IPS-20b (cell line): Measurements from ENCODE around the gene C1QTNF8.
"Not testable (repeated sequence)": the region's sequence is repeated elsewhere in the genome, so short reads cannot be mapped to it uniquely, and the experiment has no call there.

Experiments used
- H3K27ac ChIP-seq: one replicate; pipeline ENCODE4 v1.5.1; 2013; ENCODE audit warnings: low read length
- H3K27me3 ChIP-seq: 2 replicates; pipeline ENCODE4 v1.6.1; 2013; ENCODE audit warnings: mild to moderate bottlenecking, low read length, inconsistent platforms; ENCODE audit not compliant: insufficient read depth
- H3K36me3 ChIP-seq: 2 replicates; pipeline ENCODE4 v1.6.1; 2013; ENCODE audit warnings: low read depth, mild to moderate bottlenecking, inconsistent platforms, low read length, moderate library complexity; ENCODE audit not compliant: insufficient read depth
- H3K4me1 ChIP-seq: 2 replicates; pipeline ENCODE4 v1.6.1; 2013; ENCODE audit warnings: mild to moderate bottlenecking, control low read depth, inconsistent platforms, low read length, moderate library complexity; ENCODE audit not compliant: insufficient read depth
- H3K4me3 ChIP-seq: 2 replicates; pipeline ENCODE4 v1.5.1; 2013; ENCODE audit warnings: mild to moderate bottlenecking, low read length, inconsistent platforms
- H3K9ac ChIP-seq: 2 replicates; pipeline ENCODE4 v1.6.1; 2013; ENCODE audit warnings: low read depth, mild to moderate bottlenecking, inconsistent platforms, low read length, moderate library complexity
- H3K9me3 ChIP-seq: 2 replicates; pipeline ENCODE4 v1.6.1; 2013; ENCODE audit warnings: mild to moderate bottlenecking, low read depth, low read length, inconsistent platforms; ENCODE audit not compliant: insufficient read depth

Gene C1QTNF8

GRCh38 chr16:1095450-1096168 lies 435 bp downstream of the C1QTNF8 start:
- Histone ChIP-seq H3K9me3 (no peaks in the 10 kb centered on the region; the same call in 1 of the 2 replicates), H3K27me3 (no peaks in the 10 kb centered on the region), H3K4me1 (no peaks in the 10 kb centered on the region), H3K27ac (no peak overlapping the region), H3K9ac (no peak overlapping the region), H3K36me3 (no peaks in the 10 kb centered on the region), H3K4me3 (no peak overlapping the region)

GRCh38 chr16:1094601-1095449 lies 1.2 kb downstream of the C1QTNF8 start:
- Histone ChIP-seq H3K9me3 (no peaks in the 10 kb centered on the region; the same call in 1 of the 2 replicates), H3K36me3 (no peaks in the 10 kb centered on the region), H3K4me1 (no peaks in the 10 kb centered on the region), H3K4me3 (no peak overlapping the region), H3K27me3 (no peaks in the 10 kb centered on the region), H3K27ac (no peak overlapping the region), H3K9ac (no peak overlapping the region)

DNA sequence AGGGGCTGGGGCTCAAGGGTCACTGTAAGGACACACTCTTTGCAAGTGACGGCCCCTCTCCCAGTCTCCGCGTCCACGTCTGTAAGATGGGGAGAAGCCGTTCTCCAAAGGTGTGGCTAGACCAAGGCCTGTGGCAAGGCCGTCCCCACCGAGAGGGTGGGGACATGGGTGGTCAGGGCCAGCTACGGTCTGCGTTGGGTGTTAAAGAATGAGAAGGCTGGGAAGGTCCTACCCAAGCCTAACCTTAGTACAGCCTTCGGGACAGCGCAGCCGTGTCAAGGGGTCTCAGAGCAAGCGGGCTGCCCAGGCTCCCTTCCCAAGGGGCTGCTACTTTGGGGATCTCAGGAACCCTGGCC lies 1.9 kb downstream of the C1QTNF8 start:
- H3K27ac ChIP-seq: no peak overlapping the region

DNA sequence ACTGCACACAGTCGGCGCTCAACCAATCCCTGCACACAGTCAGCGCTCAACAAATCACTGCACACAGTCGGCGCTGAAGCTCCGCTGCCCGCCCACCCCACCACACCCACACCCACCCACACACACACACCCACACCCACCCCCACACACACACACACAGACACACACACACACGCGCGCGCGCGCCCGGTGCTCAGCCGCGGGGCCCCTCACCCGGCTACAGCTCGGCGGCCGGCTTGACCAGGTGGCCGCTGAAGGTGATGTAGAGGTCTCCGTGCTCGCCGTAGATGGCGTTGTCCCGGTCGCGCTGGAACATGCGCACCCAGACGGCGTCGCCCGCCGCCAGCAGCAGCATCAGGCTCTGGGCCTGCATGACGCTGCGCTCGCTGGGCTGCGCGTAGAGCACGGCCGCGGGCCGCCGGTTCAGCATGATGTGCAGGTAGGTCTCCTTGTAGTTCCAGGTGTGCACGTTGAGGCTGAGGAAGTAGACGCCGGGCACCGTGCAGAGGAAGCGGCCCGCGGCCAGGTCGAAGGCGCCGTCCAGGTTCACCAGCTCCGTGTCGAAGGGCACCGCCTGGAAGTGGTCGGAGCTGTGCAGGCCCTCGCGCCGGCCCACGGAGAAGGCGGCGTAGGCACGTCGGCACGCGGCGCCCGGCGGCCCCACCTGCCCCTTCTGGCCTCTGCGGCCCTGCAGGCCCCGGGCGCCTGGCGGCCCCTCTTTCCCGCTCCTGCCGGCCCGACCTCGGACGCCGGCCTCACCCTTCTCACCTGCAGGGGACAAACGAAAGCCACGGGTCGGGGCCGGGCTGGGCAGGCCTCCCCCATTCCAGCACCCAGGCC lies 2.5 kb downstream of the C1QTNF8 start:
- H3K27me3 ChIP-seq: no peaks in the 10 kb centered on the region
- H3K9me3 ChIP-seq: no peaks in the 10 kb centered on the region; the same call in 1 of the 2 replicates
- H3K27ac ChIP-seq: no peak overlapping the region
- H3K4me1 ChIP-seq: no peaks in the 10 kb centered on the region
- no peaks in the 10 kb centered on the region for H3K36me3 ChIP-seq
- no peak overlapping the region for H3K9ac ChIP-seq
- no peak overlapping the region for H3K4me3 ChIP-seq

More for the DNA sequence above, 1.9 kb downstream of the C1QTNF8 start:
- Histone ChIP-seq H3K4me1 (no peaks in the 10 kb centered on the region), H3K36me3 (no peaks in the 10 kb centered on the region), H3K9me3 (no peaks in the 10 kb centered on the region; the same call in 1 of the 2 replicates), H3K4me3 (no peak overlapping the region), H3K27me3 (no peaks in the 10 kb centered on the region), H3K9ac (no peak overlapping the region)

GRCh38 chr16:1092685-1093283 lies 3.3 kb downstream of the C1QTNF8 start:
- H3K27me3 ChIP-seq, H3K27ac ChIP-seq, H3K9ac ChIP-seq, H3K9me3 ChIP-seq, H3K36me3 ChIP-seq, H3K4me3 ChIP-seq, H3K4me1 ChIP-seq: not testable (repeated sequence)

DNA sequence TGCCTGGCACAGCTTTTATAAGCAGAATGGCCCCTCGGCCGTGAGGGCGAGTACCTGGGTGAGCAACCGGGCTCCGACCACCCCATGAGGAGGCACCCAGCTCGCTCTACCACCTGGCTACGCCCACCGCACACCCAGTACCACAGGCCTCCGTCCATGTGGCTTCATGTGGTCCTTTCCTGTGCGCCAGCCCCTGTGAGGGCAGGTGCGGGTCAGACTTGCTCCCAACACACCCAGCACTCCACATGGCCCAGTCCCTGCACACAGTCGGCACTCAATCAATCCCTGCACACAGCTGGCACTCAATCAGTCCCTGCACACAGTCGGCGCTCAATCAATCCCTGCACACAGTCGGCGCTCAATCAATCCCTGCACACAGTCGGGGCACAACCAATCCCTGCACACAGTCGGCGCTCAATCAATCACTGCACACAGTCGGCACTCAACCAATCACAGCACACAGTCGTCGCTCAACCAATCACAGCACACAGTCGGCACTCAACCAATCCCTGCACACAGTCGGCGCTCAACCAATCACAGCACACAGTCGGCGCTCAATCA lies 4.0 kb downstream of the C1QTNF8 start:
- Histone ChIP-seq H3K27ac (no peak overlapping the region), H3K36me3 (no peaks in the 10 kb centered on the region), H3K9me3 (no peaks in the 10 kb centered on the region; the same call in 1 of the 2 replicates), H3K9ac (no peak overlapping the region), H3K4me3 (no peak overlapping the region), H3K27me3 (no peaks in the 10 kb centered on the region), H3K4me1 (no peaks in the 10 kb centered on the region)

DNA sequence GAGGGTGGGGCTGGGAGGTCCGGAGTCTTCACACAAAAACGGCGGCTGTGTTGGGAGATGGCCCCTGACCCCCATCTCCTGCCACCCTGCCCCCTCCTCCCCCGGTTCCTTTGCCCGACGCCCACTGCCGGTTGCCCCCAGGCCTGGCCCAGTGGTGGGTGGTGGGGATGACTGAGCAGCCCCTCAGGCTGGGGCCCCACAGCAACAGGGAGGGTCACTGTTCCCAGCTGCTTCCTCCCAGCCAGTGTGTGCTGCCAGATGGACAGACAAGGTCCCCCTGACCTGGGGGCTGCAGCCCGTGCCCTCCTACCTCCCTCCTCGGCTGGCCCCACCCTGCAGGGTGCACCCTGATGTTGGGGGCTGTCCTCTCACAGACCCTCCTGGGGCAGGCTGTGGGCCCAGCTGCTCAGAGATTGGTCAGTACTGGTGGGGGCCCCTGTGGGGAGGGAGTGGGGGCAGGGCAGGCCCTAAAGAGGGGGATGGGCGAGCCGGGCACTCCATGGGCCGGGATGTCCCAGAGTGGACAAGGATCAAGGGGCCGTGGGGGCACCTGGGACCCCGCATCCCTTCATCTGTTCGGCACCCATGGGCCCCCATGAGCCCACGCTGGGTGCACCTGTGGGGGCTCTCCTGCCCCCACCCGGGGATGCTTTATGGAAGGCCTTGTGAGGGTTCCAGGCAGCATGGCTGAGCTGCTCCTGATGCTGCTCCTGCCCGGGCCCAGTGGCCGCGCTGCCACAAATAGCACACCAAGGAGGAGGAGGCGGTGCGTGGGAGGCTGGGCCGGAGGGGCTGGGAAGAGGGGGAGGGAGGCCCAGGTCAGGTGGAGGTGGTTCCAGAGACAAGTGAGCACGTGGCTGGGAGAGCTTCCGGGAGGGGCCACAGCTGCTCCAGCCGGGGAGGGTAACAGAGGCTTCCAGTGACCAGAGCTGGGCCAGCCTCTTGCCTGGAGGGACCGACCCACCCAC lies 5.1 kb downstream of the C1QTNF8 start:
- Histone ChIP-seq H3K4me1 (no peaks in the 10 kb centered on the region), H3K9ac (no peak overlapping the region), H3K9me3 (no peaks in the 10 kb centered on the region; the same call in 1 of the 2 replicates), H3K27me3 (no peaks in the 10 kb centered on the region), H3K27ac (no peak overlapping the region), H3K4me3 (no peak overlapping the region), H3K36me3 (no peaks in the 10 kb centered on the region)

- Histone ChIP-seq H3K4me3 (no peak overlapping the region), H3K9ac (no peak overlapping the region), H3K9me3 (peaks cover 3% of the 10 kb centered on the region), H3K27ac (no peak overlapping the region), H3K36me3 (no peaks in the 10 kb centered on the region), H3K27me3 (no peaks in the 10 kb centered on the region), H3K4me1 (no peaks in the 10 kb centered on the region)
Measured at GRCh38 chr16:1089822-1090619, 6.0 kb downstream of the C1QTNF8 start.

GRCh38 chr16:1089439-1089821 lies 6.6 kb downstream of the C1QTNF8 start:
- Histone ChIP-seq H3K36me3 (no peaks in the 10 kb centered on the region), H3K4me1 (no peaks in the 10 kb centered on the region), H3K9ac (no peak overlapping the region), H3K27ac (no peak overlapping the region), H3K27me3 (no peaks in the 10 kb centered on the region), H3K9me3 (peaks cover 6% of the 10 kb centered on the region), H3K4me3 (no peak overlapping the region)
